ENCODE measurements around the gene POLR2A. TPM values are rescaled to one million over a fixed set of nuclear protein-coding genes. Genes with fewer than 3 reads are reported as not detected.
A peak's percentile ranks its signal among the peaks of the same experiment; 100 is the strongest.

The POLR2A gene
- total and polyA plus RNA-seq, 3 experiments from 2014 or later: 69.6 to 192 (median 190) TPM

DNA sequence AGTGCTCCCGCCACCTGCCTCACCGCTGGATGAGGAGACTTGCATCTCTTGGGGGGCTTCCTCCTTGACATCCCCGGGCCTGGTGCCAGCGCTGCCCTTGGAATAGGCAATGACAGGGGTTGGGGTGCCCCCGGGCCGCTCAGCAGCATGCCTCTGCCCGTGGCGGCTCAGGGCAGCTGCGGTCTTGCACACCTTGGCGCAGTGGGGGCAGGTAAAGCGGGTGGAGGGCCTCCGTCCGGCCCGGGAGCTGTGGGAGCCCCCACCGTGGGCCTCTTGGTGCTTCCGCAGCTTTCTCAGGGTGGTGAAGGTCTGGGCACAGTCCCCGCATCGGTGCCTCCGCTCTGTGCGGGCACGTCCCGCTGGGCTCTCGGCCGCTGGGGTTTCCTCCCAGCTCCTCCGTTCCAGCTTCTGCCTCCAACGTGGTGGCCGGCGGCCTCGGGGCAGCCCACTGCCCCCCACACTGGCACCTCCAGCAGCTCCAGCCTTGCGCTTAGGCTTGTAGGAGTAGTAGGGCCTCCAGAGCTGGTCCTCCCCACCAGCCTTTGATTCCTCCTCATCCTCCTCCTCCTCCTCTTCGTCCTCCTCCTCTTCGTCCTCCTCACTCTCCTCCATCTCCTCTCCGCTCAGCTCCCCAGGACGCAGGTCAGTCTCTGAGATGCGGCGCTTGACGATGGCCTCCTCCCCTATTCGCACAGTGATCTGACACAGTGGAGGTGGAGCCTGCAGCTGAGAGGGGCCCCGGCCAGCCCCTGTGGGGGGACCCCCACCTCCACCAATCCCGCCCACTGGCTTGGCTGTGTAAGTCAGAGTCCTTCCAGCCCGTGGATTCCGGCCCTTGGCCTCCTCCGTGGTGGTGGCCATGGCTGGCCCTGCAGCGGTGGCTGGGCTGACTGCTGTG is 21.4 kb upstream of the POLR2A start:
- H3K27ac ChIP-seq (ENCODE audit: low read depth, low read length): no peak overlapping the region
- no peak for DNase-seq
- no peak overlapping the region for H3K4me3 Mint-ChIP-seq

DNA sequence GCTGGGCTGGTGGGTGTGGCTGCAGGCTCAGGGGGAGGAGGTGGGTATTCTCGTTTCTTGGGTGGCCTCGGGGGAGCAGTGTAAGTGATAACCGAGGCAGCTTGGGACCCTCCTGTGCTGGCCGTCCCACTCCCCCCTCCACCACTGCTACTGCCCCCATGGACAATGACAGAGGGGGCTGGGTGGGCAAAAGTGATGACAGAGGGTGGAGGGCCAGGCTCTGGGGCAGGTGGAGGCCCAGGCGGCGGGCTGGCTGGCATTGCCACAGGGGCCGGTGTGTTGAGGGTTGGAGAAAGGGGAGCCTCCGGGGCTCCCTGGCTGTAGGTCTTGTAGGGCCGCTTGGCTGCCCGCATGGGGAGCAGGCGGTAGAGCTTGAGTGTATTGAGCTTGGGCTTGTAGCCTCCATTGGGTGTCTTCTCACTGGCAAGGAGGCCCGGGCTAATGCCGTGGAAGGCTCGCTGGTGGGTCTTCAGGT is 20.8 kb upstream of the POLR2A start:
- Mint-ChIP-seq H3K27ac (no peak overlapping the region), H3K9me3 (no peaks in the 10 kb centered on the region), H3K4me1 (peaks cover 0 to 16% (median 6%) of the 10 kb centered on the region in 3 donors), H3K36me3 (peaks cover 0 to 55% (median 7%) of the 10 kb centered on the region in 3 donors), H3K4me3 (no peak overlapping the region), H3K27me3 (no peaks in the 10 kb centered on the region)
- Histone ChIP-seq H3K4me1 (ENCODE audit: insufficient read depth, low read length) (no peaks in the 10 kb centered on the region), H3K27ac (ENCODE audit: low read depth, low read length) (no peak overlapping the region), H3K27me3 (ENCODE audit: insufficient read depth, low read length, poor library complexity, severe bottlenecking) (no peaks in the 10 kb centered on the region), H3K9me3 (ENCODE audit: low read length) (no peaks in the 10 kb centered on the region), H3K36me3 (ENCODE audit: insufficient read depth, low read length) (no peaks in the 10 kb centered on the region), H3K4me3 (ENCODE audit: low read length) (no peak overlapping the region)
- ChIA-PET CTCF (interaction anchor here (1.0 to 1.6 kb wide), 2 partner anchors 27 to 127 kb away, joined by 3 to 7 read pairs; no protein-coding TSS in a partner anchor), POLR2A (interaction anchor here (0.7 kb wide), 1 partner anchor 16 kb away, joined by 4 read pairs; the partner anchor contains the start of gene ZBTB4)
- no peak for DNase-seq

More for the DNA sequence above, 21.4 kb upstream of the POLR2A start:
- no peaks in the 10 kb centered on the region for H3K36me3 ChIP-seq (ENCODE audit: insufficient read depth, low read length)
- ChIA-PET POLR2A (interaction anchor here (0.6 to 0.7 kb wide), 2 partner anchors 17 to 79 kb away, joined by 3 to 4 read pairs; partner anchors contain the start of gene ZBTB4), CTCF (interaction anchor here (1.6 to 1.9 kb wide), 2 partner anchors 26 to 98 kb away, joined by 4 to 7 read pairs; no protein-coding TSS in a partner anchor)
- H3K9me3 Mint-ChIP-seq: no peaks in the 10 kb centered on the region
- H3K4me1 Mint-ChIP-seq: peaks cover 0 to 11% (median 4%) of the 10 kb centered on the region in 3 donors
- peaks cover 0 to 50% (median 7%) of the 10 kb centered on the region in 3 donors for H3K36me3 Mint-ChIP-seq
- H3K27me3 Mint-ChIP-seq: no peaks in the 10 kb centered on the region
- no peaks in the 10 kb centered on the region for H3K9me3 ChIP-seq (ENCODE audit: low read length)
- H3K27ac Mint-ChIP-seq: no peak overlapping the region
- H3K27me3 ChIP-seq (ENCODE audit: insufficient read depth, low read length, poor library complexity, severe bottlenecking): no peaks in the 10 kb centered on the region
- no peak overlapping the region for H3K4me3 ChIP-seq (ENCODE audit: low read length)
- H3K4me1 ChIP-seq (ENCODE audit: insufficient read depth, low read length): no peaks in the 10 kb centered on the region

DNA sequence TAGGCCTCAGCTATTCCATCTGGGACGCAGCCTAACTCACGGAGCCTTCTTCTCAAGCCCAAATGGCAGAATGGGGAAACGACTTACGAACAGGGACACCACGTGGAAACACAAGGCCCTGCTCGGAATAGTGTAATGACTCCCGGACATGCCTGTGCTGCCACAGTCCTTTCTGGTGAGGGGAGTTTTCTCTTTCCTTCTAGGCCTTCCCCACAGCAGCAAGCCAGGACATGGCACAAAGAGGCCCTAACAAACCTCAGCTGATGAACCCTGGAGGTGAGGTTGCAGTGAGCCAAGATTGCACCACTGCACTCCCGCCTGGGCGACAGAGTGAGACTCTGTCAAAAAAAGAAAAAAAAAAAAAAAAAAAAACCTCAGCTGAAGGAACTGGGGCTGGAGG is 20.1 kb upstream of the POLR2A start:
- H3K36me3 ChIP-seq (ENCODE audit: insufficient read depth, low read length): no peaks in the 10 kb centered on the region
- no peaks in the 10 kb centered on the region for H3K4me1 ChIP-seq (ENCODE audit: insufficient read depth, low read length)
- POLR2A ChIA-PET: no interaction called here
- Mint-ChIP-seq H3K4me1 (peaks cover 0 to 19% (median 6%) of the 10 kb centered on the region in 3 donors), H3K27ac (peak overlapping the region in 2 of 8 donors; percentile 42 to 72), H3K27me3 (no peaks in the 10 kb centered on the region), H3K36me3 (peaks cover 0 to 58% (median 7%) of the 10 kb centered on the region in 3 donors), H3K9me3 (no peaks in the 10 kb centered on the region), H3K4me3 (no peak overlapping the region)
- H3K9me3 ChIP-seq (ENCODE audit: low read length): no peaks in the 10 kb centered on the region
- no peak overlapping the region for H3K4me3 ChIP-seq (ENCODE audit: low read length)
- no peak overlapping the region for H3K27ac ChIP-seq (ENCODE audit: low read depth, low read length)
- no peaks in the 10 kb centered on the region for H3K27me3 ChIP-seq (ENCODE audit: insufficient read depth, low read length, poor library complexity, severe bottlenecking)
- CTCF ChIA-PET: interaction anchor here (0.7 to 1.0 kb wide), 4 partner anchors 27 to 127 kb away, joined by 3 to 4 read pairs (median 3); no protein-coding TSS in a partner anchor
- no peak for DNase-seq

DNA sequence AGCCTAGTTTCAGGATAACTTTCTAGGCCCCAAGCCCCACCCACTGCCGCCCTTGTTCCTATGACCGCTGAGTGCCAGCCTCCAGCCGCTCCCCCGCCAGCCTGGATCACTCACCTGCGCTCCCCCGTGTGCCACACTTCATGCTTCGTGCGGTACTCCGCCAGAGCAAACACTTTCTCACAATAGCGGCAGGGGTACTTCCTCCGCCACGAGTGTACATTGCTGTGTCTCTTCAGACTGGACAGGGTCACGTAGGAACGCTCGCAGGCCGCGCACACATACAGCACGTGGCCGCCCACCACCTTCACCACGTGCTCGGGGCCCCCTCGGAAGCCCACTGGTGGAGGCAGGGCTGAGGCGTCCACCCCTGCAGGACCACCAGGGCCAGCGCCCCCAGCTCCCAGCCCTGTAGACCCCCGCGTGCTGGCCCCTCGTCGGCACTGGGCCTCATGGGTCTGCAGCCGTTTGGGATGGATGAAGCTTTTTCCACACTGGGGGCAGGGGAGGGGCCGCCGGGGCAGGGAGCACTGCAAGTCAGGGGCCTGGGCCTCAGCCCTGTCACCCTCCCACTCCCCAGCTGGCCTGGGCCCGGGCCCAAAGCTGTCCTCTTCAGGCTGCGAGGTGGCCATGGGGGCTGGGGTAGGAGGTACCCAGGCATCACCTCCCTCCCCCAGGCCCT is 18.4 kb upstream of the POLR2A start:
- Histone ChIP-seq H3K27me3 (ENCODE audit: insufficient read depth, low read length, poor library complexity, severe bottlenecking) (no peaks in the 10 kb centered on the region), H3K36me3 (ENCODE audit: insufficient read depth, low read length) (no peaks in the 10 kb centered on the region), H3K27ac (ENCODE audit: low read depth, low read length) (no peak overlapping the region), H3K4me1 (ENCODE audit: insufficient read depth, low read length) (no peaks in the 10 kb centered on the region), H3K9me3 (ENCODE audit: low read length) (no peaks in the 10 kb centered on the region), H3K4me3 (ENCODE audit: low read length) (no peak overlapping the region)
- no peak for DNase-seq
- no peak overlapping the region for H3K27ac Mint-ChIP-seq
- ChIA-PET CTCF (interaction anchor here (0.8 kb wide), 1 partner anchor 29 kb away, joined by 3 read pairs; no protein-coding TSS in a partner anchor), POLR2A (interaction anchor here (0.7 kb wide), 1 partner anchor 18 kb away, joined by 3 read pairs; the partner anchor contains the start of gene POLR2A)
- H3K4me1 Mint-ChIP-seq: peaks cover 0 to 21% (median 6%) of the 10 kb centered on the region in 3 donors
- no peak overlapping the region for H3K4me3 Mint-ChIP-seq
- no peaks in the 10 kb centered on the region for H3K27me3 Mint-ChIP-seq
- H3K36me3 Mint-ChIP-seq: peaks cover 0 to 58% (median 7%) of the 10 kb centered on the region in 3 donors
- H3K9me3 Mint-ChIP-seq: no peaks in the 10 kb centered on the region

DNA sequence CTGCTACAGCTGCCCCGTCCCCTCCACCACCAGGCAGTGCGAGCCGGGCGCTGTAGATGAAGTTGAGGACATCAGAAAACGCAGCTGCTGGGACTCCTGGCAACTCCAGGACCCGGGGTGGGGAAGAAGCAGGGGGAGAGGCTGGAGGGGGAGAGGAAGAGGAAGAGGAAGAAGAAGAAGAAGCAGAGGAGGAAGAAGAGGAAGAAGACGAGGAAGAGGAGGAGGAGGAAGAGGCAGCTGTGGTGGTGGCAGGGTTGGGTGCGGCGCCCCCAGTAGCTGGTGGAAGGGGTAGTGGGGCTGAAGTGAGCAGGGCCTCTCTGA is 17.9 kb upstream of the POLR2A start:
- H3K27ac Mint-ChIP-seq: no peak overlapping the region

DNA sequence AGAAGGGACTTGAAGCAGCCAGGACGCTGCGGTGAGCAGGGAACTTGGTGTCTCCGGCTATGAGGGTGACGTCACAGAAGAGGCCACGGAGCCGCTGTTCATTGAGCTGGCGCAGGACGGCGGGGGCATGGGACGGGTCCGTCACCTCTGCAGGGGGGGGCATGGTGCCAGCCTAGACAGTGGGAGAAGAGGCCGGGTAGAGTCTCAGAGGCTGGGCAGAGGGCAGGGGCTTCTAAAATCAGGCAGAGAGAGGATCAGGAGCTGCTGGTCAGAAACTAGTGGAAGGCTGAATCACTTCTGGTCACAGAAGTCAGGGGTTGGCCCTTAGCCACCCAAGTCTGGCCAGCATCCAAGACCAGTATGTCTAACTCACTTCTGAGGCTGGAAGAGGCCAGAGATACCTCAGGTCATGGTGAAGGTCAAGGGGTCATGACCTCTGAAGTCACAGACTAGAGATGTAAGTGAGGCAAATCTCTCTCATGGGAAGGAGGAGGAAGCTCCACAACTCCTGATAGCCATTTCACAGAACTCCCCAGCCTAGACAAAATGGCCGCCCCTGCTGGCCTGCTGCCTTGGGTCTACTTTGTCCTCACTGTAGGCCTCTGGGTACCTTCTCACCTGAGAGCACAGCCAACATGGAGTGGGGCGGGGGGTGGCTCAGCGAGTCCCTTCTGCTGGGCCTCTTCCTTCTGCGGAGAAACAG is 17.4 kb upstream of the POLR2A start:
- H3K27ac ChIP-seq (ENCODE audit: low read depth, low read length): no peak overlapping the region
- H3K4me3 Mint-ChIP-seq: no peak overlapping the region
- peaks cover 6 to 32% (median 14%) of the 10 kb centered on the region in 3 donors for H3K4me1 Mint-ChIP-seq
- POLR2A ChIA-PET: interaction anchor here (0.6 to 1.5 kb wide), 3 partner anchors 10 to 18 kb away, joined by 3 read pairs; no protein-coding TSS in a partner anchor
- H3K4me1 ChIP-seq (ENCODE audit: insufficient read depth, low read length): peaks cover 6% of the 10 kb centered on the region
- H3K9me3 ChIP-seq (ENCODE audit: low read length): no peaks in the 10 kb centered on the region
- no peaks in the 10 kb centered on the region for H3K36me3 ChIP-seq (ENCODE audit: insufficient read depth, low read length)
- H3K27me3 Mint-ChIP-seq: no peaks in the 10 kb centered on the region
- no peak for DNase-seq
- no peak overlapping the region for H3K4me3 ChIP-seq (ENCODE audit: low read length)
- peak overlapping the region in 4 of 8 donors; percentile 23 to 88 (median 50) for H3K27ac Mint-ChIP-seq
- no peaks in the 10 kb centered on the region for H3K9me3 Mint-ChIP-seq
- H3K27me3 ChIP-seq (ENCODE audit: insufficient read depth, low read length, poor library complexity, severe bottlenecking): no peaks in the 10 kb centered on the region
- CTCF ChIA-PET: interaction anchor here (0.5 to 0.8 kb wide), 2 partner anchors 30 to 124 kb away, joined by 3 read pairs; no protein-coding TSS in a partner anchor
- H3K36me3 Mint-ChIP-seq: peaks cover 0 to 51% (median 1%) of the 10 kb centered on the region in 3 donors

More for the DNA sequence above, 17.9 kb upstream of the POLR2A start:
- no peak overlapping the region for H3K4me3 ChIP-seq (ENCODE audit: low read length)
- Mint-ChIP-seq H3K27me3 (no peaks in the 10 kb centered on the region), H3K4me1 (peaks cover 1 to 27% (median 9%) of the 10 kb centered on the region in 3 donors), H3K36me3 (peaks cover 0 to 54% (median 3%) of the 10 kb centered on the region in 3 donors), H3K9me3 (no peaks in the 10 kb centered on the region), H3K4me3 (no peak overlapping the region)
- H3K27me3 ChIP-seq (ENCODE audit: insufficient read depth, low read length, poor library complexity, severe bottlenecking): no peaks in the 10 kb centered on the region
- CTCF ChIA-PET: interaction anchor here (0.8 kb wide), 1 partner anchor 30 kb away, joined by 3 read pairs; no protein-coding TSS in a partner anchor
- POLR2A ChIA-PET: interaction anchor here (0.8 kb wide), 1 partner anchor 18 kb away, joined by 3 read pairs; no protein-coding TSS in a partner anchor
- no peaks in the 10 kb centered on the region for H3K9me3 ChIP-seq (ENCODE audit: low read length)
- H3K4me1 ChIP-seq (ENCODE audit: insufficient read depth, low read length): peaks cover under 1% of the 10 kb centered on the region
- H3K36me3 ChIP-seq (ENCODE audit: insufficient read depth, low read length): no peaks in the 10 kb centered on the region
- H3K27ac ChIP-seq (ENCODE audit: low read depth, low read length): no peak overlapping the region
- no peak for DNase-seq

DNA sequence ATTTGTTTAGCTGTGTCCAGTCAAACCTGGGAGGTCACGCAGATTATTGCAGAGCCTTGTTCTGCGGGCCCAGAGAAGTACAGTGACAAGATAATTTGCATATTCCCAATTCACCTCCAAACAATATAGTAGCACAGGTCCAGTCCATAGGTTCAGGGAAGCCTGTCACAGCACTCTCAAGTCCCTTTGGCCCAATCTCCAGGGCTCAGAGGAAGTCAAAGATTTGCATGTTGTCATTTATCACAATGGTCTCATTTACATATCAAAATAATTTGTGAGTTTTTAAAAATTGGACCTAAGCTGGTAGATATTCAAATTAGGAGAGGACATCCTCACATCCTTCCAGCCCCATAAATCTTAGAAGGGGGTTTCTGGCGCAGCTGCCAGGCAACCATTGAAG is 16.7 kb upstream of the POLR2A start:
- ChIA-PET POLR2A (interaction anchor here (0.6 to 1.5 kb wide), 2 partner anchors 10 to 15 kb away, joined by 3 read pairs; no protein-coding TSS in a partner anchor), CTCF (interaction anchor here (1.9 kb wide), 1 partner anchor 31 kb away, joined by 4 read pairs; no protein-coding TSS in a partner anchor)

More for the DNA sequence above, 16.7 kb upstream of the POLR2A start:
- Histone ChIP-seq H3K36me3 (ENCODE audit: insufficient read depth, low read length) (no peaks in the 10 kb centered on the region), H3K9me3 (ENCODE audit: low read length) (no peaks in the 10 kb centered on the region), H3K4me1 (ENCODE audit: insufficient read depth, low read length) (peaks cover 8% of the 10 kb centered on the region), H3K4me3 (ENCODE audit: low read length) (no peak overlapping the region), H3K27ac (ENCODE audit: low read depth, low read length) (no peak overlapping the region), H3K27me3 (ENCODE audit: insufficient read depth, low read length, poor library complexity, severe bottlenecking) (no peaks in the 10 kb centered on the region)
- peaks cover 10 to 38% (median 17%) of the 10 kb centered on the region in 3 donors for H3K4me1 Mint-ChIP-seq
- peaks cover 0 to 47% (median 1%) of the 10 kb centered on the region in 3 donors for H3K36me3 Mint-ChIP-seq
- no peak for DNase-seq
- H3K9me3 Mint-ChIP-seq: no peaks in the 10 kb centered on the region
- H3K4me3 Mint-ChIP-seq: no peak overlapping the region
- no peaks in the 10 kb centered on the region for H3K27me3 Mint-ChIP-seq
- H3K27ac Mint-ChIP-seq: peak overlapping the region in 2 of 8 donors; percentile 32 to 88

Data from CD8-positive, alpha-beta memory T cell (primary cell).